ENCODE measurements around the gene TFB1M. TPM values are rescaled to one million over a fixed set of nuclear protein-coding genes. Genes with fewer than 3 reads are reported as not detected.
"Not testable (repeated sequence)": the region's sequence is repeated elsewhere in the genome, so short reads cannot be mapped to it uniquely, and the experiment has no call there.

TFB1M gene
- total and polyA plus RNA-seq, 2 donors, result 9.8 to 27.4 TPM

DNA sequence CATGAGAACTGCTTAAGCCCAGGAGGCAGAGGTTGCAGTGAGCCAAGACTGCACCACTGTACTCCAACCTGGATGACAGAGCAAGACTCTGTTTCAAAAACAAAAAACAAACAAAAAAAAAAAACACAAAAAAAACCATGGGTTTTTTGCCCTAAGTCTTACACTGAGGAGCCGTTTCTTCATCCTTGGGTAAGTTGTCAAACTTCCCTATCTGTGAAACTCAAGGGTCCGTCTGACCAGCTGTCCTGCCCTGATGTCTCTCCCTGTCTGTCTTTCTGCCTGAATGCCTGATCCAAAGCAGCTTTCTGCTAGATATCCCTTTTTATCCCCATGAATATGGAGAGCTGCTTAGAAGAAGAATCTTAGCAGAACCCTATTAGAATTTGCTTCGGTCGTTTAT lies 91.8 kb downstream of the TFB1M start:
- DNase-seq (ENCODE audit: extremely low spot score), result no peak
- Histone ChIP-seq H3K4me1 (ENCODE audit: insufficient read depth) (no peaks in the 10 kb centered on the region), H3K4me3 (ENCODE audit: low read depth, low read length) (no peak overlapping the region), H3K27ac (ENCODE audit: low read depth) (no peak overlapping the region), H3K36me3 (ENCODE audit: insufficient read depth) (no peaks in the 10 kb centered on the region)
- 91% methylated on average over 4 of the region's 4 CpGs for WGBS

DNA sequence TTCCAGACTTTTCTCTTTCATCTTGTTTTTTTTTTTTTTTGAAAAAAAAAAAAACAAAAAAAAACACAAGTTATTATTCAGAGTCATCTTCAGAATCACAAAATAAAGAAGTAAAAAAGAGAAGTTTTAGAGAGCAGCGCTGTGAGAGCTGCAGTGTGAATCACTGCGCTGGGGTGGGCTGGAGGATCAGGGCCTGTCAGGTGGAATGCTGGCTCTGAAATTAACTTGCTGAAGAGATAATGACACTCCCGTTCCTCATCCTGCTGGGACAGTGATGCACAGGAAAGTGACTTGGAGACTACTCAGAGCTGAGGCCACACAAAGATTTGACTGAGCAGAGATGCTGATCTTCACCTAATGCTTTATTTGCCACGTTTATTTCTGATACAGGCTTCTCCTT lies 93.2 kb downstream of the TFB1M start:
- H3K4me3 ChIP-seq (ENCODE audit: low read depth, low read length), result no peak overlapping the region
- no peaks in the 10 kb centered on the region for H3K36me3 ChIP-seq (ENCODE audit: insufficient read depth)
- DNase-seq (ENCODE audit: extremely low spot score), result no peak
- 87% methylated on average over 4 of the region's 4 CpGs for WGBS
- H3K4me1 ChIP-seq (ENCODE audit: insufficient read depth), result no peaks in the 10 kb centered on the region
- H3K27ac ChIP-seq (ENCODE audit: low read depth), result no peak overlapping the region

DNA sequence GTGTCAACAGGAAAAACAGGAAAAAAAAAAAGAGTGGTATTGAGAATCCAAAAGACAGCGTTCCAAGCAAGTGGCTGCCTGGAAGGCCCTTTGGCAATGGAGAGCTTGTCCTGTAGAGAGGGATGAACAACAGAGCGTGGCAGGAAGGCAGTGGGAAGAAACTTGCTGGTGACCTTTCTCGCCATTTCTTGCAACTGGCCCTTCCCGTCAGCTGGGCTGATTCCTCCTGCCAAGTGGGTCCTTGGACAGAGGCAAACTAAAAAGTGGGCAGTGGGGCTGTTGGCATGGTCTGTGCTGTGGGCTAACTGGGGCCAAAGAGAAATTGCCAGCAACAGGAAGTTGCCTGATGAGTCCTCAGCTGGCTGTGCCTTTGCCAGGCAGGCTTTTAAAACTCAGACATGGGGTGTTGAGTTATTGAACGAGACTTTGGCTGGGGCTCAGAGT lies 94.4 kb downstream of the TFB1M start:
- Histone ChIP-seq H3K4me1 (ENCODE audit: insufficient read depth) (no peaks in the 10 kb centered on the region), H3K36me3 (ENCODE audit: insufficient read depth) (no peaks in the 10 kb centered on the region), H3K4me3 (ENCODE audit: low read depth, low read length) (no peak overlapping the region), H3K27ac (ENCODE audit: low read depth) (no peak overlapping the region)
- WGBS, result 77% methylated on average over 5 of the region's 5 CpGs
- no peak for DNase-seq (ENCODE audit: extremely low spot score)

DNA sequence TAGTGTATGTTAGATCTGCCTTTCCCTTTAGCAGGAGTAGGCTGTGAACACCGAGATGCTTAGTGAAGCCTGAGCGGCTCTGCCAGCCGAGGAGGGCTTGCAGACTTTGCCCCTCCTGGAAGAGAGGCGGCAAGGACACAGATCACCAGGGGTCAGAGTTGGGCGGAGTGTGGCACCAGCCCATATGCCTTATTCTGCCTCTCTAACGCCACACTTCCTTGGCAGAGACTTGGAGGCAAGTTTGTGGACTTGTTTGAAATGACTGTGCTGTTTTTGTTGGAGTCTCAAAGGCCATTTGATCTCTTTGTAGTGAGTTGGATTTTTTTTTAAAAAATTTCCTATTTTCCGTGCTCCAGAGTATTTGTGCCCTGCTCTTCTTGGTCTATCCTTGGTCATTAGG lies 95.0 kb downstream of the TFB1M start:
- WGBS, result 91% methylated on average over 7 of the region's 7 CpGs
- no peak overlapping the region for H3K27ac ChIP-seq (ENCODE audit: low read depth)
- H3K4me1 ChIP-seq (ENCODE audit: insufficient read depth), result no peaks in the 10 kb centered on the region
- DNase-seq (ENCODE audit: extremely low spot score), result no peak
- H3K36me3 ChIP-seq (ENCODE audit: insufficient read depth), result no peaks in the 10 kb centered on the region
- no peak overlapping the region for H3K4me3 ChIP-seq (ENCODE audit: low read depth, low read length)

DNA sequence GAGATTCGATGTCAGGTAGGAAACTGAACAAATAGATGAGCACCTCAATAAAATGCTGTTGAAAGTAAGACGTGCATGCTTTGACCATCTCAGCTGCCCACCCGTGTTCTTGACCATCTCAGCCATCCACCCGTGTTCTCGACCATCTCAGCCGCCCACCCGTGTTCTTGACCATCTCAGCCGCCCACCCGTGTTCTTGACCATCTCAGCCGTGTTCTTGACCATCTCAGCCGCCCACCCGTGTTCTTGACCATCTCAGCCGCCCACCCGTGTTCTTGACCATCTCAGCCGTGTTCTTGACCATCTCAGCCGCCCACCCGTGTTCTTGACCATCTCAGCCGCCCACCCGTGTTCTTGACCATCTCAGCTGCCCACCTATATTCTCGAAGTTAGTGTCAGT lies 95.6 kb downstream of the TFB1M start:
- not testable (repeated sequence) for H3K4me1 ChIP-seq (ENCODE audit: insufficient read depth); H3K27ac ChIP-seq (ENCODE audit: low read depth); DNase-seq (ENCODE audit: extremely low spot score); H3K4me3 ChIP-seq (ENCODE audit: low read depth, low read length); H3K36me3 ChIP-seq (ENCODE audit: insufficient read depth)
- WGBS, result 95% methylated on average over 20 of the region's 20 CpGs

DNA sequence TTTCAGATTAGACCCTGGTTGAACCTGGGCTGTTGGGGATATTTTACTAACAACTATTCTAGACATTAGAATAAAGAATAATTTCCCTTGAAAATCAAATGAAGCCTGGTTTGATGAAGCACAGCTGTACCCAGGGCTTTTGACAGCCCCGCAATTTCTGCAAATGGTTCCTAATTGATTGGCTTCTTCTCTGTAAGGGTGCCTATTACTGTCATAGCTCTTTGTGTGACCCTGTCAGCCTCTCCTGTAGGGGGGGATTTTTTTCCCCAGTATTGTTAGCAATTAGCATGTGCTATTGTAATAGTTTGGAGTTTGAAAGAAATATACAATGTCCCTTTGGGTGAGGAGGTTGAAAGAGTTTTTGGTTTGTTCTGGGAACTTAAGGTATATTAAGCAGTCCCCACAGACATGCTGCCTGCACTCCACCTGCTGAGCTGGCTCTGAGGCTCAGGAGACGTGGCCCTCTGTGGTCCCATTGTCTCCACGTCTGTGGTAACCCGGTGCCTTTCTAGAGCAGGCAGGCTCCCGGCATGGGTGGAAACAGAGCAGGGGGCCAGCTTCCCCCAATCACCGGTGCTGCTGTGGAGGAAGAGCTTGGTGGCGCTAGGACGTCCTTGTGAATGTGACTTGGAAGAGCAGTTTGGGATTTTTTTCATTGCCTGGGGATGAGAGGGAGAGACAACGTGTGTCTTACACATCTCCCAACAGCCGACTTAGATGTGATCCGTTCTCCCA lies 97.8 kb downstream of the TFB1M start:
- Histone ChIP-seq H3K36me3 (ENCODE audit: insufficient read depth) (no peaks in the 10 kb centered on the region), H3K27ac (ENCODE audit: low read depth) (no peak overlapping the region), H3K4me1 (ENCODE audit: insufficient read depth) (no peaks in the 10 kb centered on the region), H3K4me3 (ENCODE audit: low read depth, low read length) (no peak overlapping the region)
- WGBS, result 44% methylated on average over 11 of the region's 11 CpGs
- no peak for DNase-seq (ENCODE audit: extremely low spot score)

DNA sequence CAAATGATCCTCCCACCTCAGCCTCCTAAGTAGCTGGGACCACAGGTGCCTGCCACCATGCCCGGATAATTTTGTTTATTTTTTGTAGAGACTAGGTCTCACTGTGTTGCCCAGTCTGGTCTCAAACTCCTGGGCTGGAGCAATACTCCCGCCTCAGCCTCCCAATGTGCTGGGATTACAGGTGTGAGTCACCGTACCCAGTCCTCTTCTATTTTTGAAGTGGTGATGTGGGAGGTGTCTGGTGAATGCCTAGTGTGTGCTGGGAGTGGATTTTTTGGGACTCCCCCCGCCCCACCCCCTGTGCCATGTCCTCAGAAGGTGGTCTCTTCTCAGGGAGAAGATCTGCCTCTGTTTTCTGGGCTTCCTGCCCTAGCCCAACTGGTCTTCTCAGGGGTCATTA lies 98.4 kb downstream of the TFB1M start:
- Histone ChIP-seq H3K27ac (ENCODE audit: low read depth) (no peak overlapping the region), H3K4me1 (ENCODE audit: insufficient read depth) (no peaks in the 10 kb centered on the region), H3K36me3 (ENCODE audit: insufficient read depth) (no peaks in the 10 kb centered on the region), H3K4me3 (ENCODE audit: low read depth, low read length) (no peak overlapping the region)
- DNase-seq (ENCODE audit: extremely low spot score), result no peak
- WGBS, result 89% methylated on average over 4 of the region's 4 CpGs

DNA sequence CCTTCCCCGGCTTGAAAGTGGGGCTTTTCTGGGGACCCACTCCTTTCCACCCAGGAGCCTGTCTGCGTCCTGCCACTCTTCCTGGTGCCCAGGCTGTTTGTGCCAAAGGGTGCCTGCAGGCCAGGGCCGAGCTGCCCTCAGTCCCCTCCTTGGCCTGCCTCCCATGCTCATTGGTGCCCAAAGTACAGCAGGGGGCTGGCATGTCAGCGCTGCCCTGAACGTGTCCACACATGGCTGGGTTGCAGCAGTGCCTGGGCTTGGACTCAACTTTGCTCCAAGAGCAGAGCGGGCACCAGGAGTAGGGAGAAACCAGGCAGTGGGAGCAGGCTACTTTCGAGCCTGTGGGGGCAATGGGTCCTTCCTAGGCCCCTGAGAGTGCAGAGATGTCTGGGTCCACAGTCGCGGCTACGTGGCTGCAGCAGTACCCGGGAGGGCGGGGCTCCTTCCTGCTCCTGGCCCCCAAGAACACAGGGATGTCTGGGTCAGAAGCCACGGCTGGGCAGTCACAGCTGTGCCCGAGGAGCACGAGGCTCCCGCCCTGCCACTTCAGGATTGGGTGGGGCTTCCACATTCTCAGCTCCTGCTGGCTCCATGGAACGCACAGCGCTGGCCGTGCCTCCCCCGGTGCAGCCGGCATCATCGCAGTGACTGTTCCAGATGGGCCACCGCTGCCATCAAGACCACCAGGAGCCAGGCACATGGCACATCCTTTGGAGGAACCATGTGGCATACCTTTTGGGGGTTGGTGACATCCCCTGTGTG lies 100.5 kb downstream of the TFB1M start:
- DNase-seq (ENCODE audit: extremely low spot score), result no peak
- Histone ChIP-seq H3K27ac (ENCODE audit: low read depth) (no peak overlapping the region), H3K36me3 (ENCODE audit: insufficient read depth) (no peaks in the 10 kb centered on the region), H3K4me1 (ENCODE audit: insufficient read depth) (no peaks in the 10 kb centered on the region), H3K4me3 (ENCODE audit: low read depth, low read length) (no peak overlapping the region)
- 86% methylated on average over 23 of the region's 23 CpGs for WGBS

DNA sequence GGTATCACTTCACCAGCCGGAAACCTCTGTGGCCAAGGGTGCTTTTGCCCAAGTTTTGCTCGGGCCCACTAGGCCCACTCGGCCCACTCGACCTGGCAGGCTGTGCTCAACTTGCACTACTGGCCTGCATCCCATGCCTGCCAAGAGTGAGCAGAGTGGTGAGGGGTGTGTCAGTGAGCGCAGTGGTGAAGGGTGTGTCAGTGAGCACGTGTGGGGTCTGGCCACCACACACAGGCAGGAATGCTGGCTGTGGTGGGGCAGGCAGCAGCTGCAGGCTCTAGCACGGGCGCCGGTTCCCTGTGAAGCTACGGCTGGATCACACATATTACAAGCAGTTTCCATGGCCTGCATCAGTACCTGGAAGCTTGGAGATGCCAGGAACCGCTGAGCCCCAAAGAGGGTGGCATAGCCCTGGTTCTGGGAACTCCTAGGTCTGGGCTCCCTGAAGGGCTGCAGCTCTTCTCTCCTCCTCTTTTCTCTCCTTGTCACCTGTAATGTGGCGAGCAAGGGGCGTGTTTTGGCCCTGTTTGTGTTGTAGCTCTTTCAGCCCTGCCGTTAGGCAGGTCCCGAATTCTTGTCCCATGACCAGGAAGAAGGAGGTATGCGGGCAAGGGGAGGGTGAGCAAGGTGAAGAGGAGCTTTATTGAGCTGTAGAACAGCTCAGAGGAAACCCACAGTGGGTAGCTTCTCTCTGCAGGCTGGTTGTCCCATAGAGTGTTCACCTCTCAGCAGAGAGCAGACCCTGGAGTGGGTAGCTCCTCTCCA lies 101.5 kb downstream of the TFB1M start:
- 85% methylated on average over 16 of the region's 16 CpGs for WGBS
- H3K36me3 ChIP-seq (ENCODE audit: insufficient read depth), result no peaks in the 10 kb centered on the region
- no peak overlapping the region for H3K4me3 ChIP-seq (ENCODE audit: low read depth, low read length)
- no peaks in the 10 kb centered on the region for H3K4me1 ChIP-seq (ENCODE audit: insufficient read depth)
- DNase-seq (ENCODE audit: extremely low spot score), result no peak
- no peak overlapping the region for H3K27ac ChIP-seq (ENCODE audit: low read depth)

DNA sequence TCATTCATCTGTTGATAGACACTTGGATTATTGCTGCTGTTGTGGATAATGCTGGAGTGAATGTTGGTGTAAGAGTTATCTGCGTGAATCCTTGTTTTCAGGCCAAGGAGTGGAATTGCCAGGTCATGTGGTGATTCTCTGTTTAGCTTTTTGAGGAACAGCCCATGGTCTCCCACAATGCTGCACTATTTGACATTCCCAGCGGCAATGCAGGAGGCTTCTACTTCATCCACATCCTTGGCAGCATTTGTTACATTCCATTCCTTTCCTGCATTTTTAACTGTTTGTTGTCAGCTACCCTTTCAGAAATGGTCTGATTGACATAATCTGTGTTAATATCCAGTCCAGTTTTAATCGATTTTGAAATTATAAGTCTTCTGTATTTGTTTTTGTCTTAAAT lies 102.2 kb downstream of the TFB1M start:
- H3K4me3 ChIP-seq (ENCODE audit: low read depth, low read length), result no peak overlapping the region
- no peak for DNase-seq (ENCODE audit: extremely low spot score)
- no peak overlapping the region for H3K27ac ChIP-seq (ENCODE audit: low read depth)
- 63% methylated on average over 3 of the region's 3 CpGs for WGBS
- H3K36me3 ChIP-seq (ENCODE audit: insufficient read depth), result no peaks in the 10 kb centered on the region
- H3K4me1 ChIP-seq (ENCODE audit: insufficient read depth), result no peaks in the 10 kb centered on the region

DNA sequence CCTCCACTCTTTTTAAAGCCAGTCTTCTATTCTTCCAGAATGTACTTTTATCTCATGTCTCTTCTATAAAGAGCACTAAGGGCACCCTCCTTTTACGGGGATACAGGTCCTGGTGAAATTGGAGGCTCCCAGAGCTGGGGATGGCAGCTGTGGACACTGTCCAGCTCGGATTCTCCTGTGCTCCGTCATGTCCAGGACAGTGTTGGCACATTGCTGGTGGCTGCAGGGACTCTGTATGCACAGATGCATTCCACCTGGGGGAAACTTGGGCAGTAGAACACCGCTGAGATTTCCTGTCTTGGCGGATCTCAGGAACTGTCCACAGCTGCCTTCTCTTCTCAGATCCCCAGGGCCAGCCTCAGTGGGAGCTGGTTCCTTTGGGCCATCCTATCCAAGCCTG lies 107.1 kb downstream of the TFB1M start:
- no peak overlapping the region for H3K4me3 ChIP-seq (ENCODE audit: low read depth, low read length)
- 77% methylated on average over 5 of the region's 5 CpGs for WGBS
- no peak for DNase-seq (ENCODE audit: extremely low spot score)
- no peak overlapping the region for H3K27ac ChIP-seq (ENCODE audit: low read depth)
- no peaks in the 10 kb centered on the region for H3K4me1 ChIP-seq (ENCODE audit: insufficient read depth)
- H3K36me3 ChIP-seq (ENCODE audit: insufficient read depth), result no peaks in the 10 kb centered on the region
